OCI-LY7 (cell line): ENCODE data around the gene E2F8. TPM values are rescaled to one million over a fixed set of nuclear protein-coding genes. Genes with fewer than 3 reads are reported as not detected.

ENCODE experiments used
- BruUV-seq: library from RNA; stranded (reverse); fragments of 400-500 nt; replicated peaks from 2 replicates; lab custom pipeline; 2021; lab: Mats Ljungman, UMichigan
- CTCF ChIA-PET: fragments of 300-600 bp; sonication (Branson Sonifier 250); formaldehyde crosslinking; loops from one replicate; lab custom pipeline; 2022; ENCODE audit warnings: antibody characterized with exemption; ENCODE audit not compliant: unreplicated experiment; lab: Charles Lee
- POLR2A ChIA-PET: fragments of 300-600 bp; sonication (Branson Sonifier 250); formaldehyde crosslinking; loops from one replicate; lab custom pipeline; 2022; ENCODE audit warnings: antibody characterized with exemption; lab: Charles Lee
- DNase-seq: peaks from one replicate; pipeline ENCODE4 v3.0.0-alpha.2; 2015; ENCODE audit warnings: low spot score
- H2AFZ ChIP-seq: fragments of 200-600 bp; sonication (generic), shearing (Covaris generic); 2 replicates; pipeline ENCODE4 v1.6.1; 2014; ENCODE audit warnings: mild to moderate bottlenecking, antibody characterized with exemption, low read length, moderate library complexity
- H3K27ac ChIP-seq: fragments of 200-600 bp; sonication (generic); 2 replicates; pipeline ENCODE4 v1.5.1; 2014; ENCODE audit warnings: mixed run types, low read depth, mild to moderate bottlenecking, moderate library complexity, low read length, inconsistent platforms; ENCODE audit not compliant: poor library complexity, severe bottlenecking
- H3K36me3 ChIP-seq: fragments of 200-600 bp; sonication (generic); 2 replicates; pipeline ENCODE4 v1.6.1; 2014; ENCODE audit warnings: mild to moderate bottlenecking, antibody characterized with exemption, low read length, moderate library complexity, mixed read lengths; ENCODE audit not compliant: insufficient read depth
- H3K4me1 ChIP-seq: fragments of 200-600 bp; sonication (generic); 2 replicates; pipeline ENCODE4 v1.5.1; 2014; ENCODE audit warnings: mild to moderate bottlenecking, low read length; ENCODE audit not compliant: insufficient read depth, poor library complexity, severe bottlenecking
- H3K4me2 ChIP-seq: fragments of 200-600 bp; sonication (generic); 2 replicates; pipeline ENCODE4 v1.6.1; 2014; ENCODE audit warnings: mild to moderate bottlenecking, low read length
- H3K4me3 ChIP-seq: fragments of 200-600 bp; sonication (generic); 2 replicates; pipeline ENCODE4 v1.5.1; 2014; ENCODE audit warnings: mild to moderate bottlenecking, low read depth, low read length; ENCODE audit not compliant: poor library complexity, severe bottlenecking
- H3K79me2 ChIP-seq: fragments of 200-600 bp; sonication (generic); 2 replicates; pipeline ENCODE4 v1.6.1; 2016; ENCODE audit warnings: low read depth, mild to moderate bottlenecking, low read length, moderate library complexity, mixed read lengths; ENCODE audit not compliant: insufficient read depth
- H3K9me2 ChIP-seq: fragments of 200-600 bp; sonication (generic); 2 replicates; pipeline ENCODE4 v1.6.1; 2016; ENCODE audit warnings: mild to moderate bottlenecking, low read length, mixed read lengths; ENCODE audit not compliant: insufficient read depth
- H3K9me3 ChIP-seq: fragments of 200-600 bp; sonication (generic); 2 replicates; pipeline ENCODE4 v1.6.1; 2014; ENCODE audit warnings: mild to moderate bottlenecking, mixed run types, low read length, mixed read lengths
- H4K20me1 ChIP-seq: fragments of 200-600 bp; sonication (generic); 2 replicates; pipeline ENCODE4 v1.6.1; 2014; ENCODE audit warnings: mild to moderate bottlenecking, antibody characterized with exemption, low read length, moderate library complexity, mixed read lengths; ENCODE audit not compliant: insufficient read depth
- CTCF ChIP-seq: fragments of 200-600 bp; sonication (generic); conservative IDR thresholded peaks from 2 replicates; pipeline ENCODE4 v1.5.1; 2014; ENCODE audit warnings: mild to moderate bottlenecking, antibody characterized with exemption, low read length, moderate library complexity, mixed read lengths
- EZH2phosphoT487 ChIP-seq: fragments of 200-600 bp; sonication (generic); IDR thresholded peaks from 2 replicates; pipeline ENCODE4 v1.6.1; 2018; ENCODE audit warnings: low read depth, borderline replicate concordance, mild to moderate bottlenecking, mixed run types, antibody characterized with exemption, low read length, moderate library complexity, mixed read lengths
- intact Hi-C: fragments of 100-400 bp; cut with micrococcal nuclease; formaldehyde crosslinking; loops from one replicate; pipeline ENCODE4 v1.10.0; 2022; ENCODE audit not compliant: unreplicated experiment
- total RNA-seq, 2 experiments: library from RNA; depleted of rRNA in 1 of 2; stranded (reverse); fragments of >200 nt in 1 of 2; shearing (Covaris generic) in 1 of 2; gene quantifications; 2 replicates each; pipeline ENCODE4 v1.2.3, GENCODE V29; 2014 to 2022

The E2F8 gene
- total RNA-seq, 2 experiments from 2014 or later, result 29.3 to 55.7 TPM

GRCh38 chr11:19232910-19233503, 7.7 kb downstream of the E2F8 start:
- ChIA-PET CTCF (no interaction called here), POLR2A (interaction anchor here (1.3 to 1.6 kb wide), 2 partner anchors 10 to 15 kb away, joined by 3 to 4 read pairs; no protein-coding TSS in a partner anchor)
- peaks cover 26% of the 10 kb centered on the region for H3K79me2 ChIP-seq
- intact Hi-C loops, result no loop called here
- DNase-seq, result no peak
- H3K36me3 ChIP-seq, result peaks cover 100% of the 10 kb centered on the region
- no peak overlapping the region for H3K27ac ChIP-seq
- TF ChIP-seq EZH2phosphoT487 (no peak), CTCF (no peak)
- no peaks in the 10 kb centered on the region for H3K9me2 ChIP-seq
- BruUV-seq, result no TSS peak
- no peaks in the 10 kb centered on the region for H3K9me3 ChIP-seq
- no peak overlapping the region for H3K4me3 ChIP-seq
- H3K4me2 ChIP-seq, result no peak overlapping the region
- H3K4me1 ChIP-seq, result peaks cover 3% of the 10 kb centered on the region
- no peaks in the 10 kb centered on the region for H4K20me1 ChIP-seq
- no peak overlapping the region for H2AFZ ChIP-seq

GRCh38 chr11:19229671-19230070, 11.1 kb downstream of the E2F8 start:
- TF ChIP-seq EZH2phosphoT487 (no peak), CTCF (no peak)
- CTCF ChIA-PET, result no interaction called here
- peaks cover 5% of the 10 kb centered on the region; the same call in 1 of the 2 replicates for H3K79me2 ChIP-seq
- no TSS peak for BruUV-seq
- H3K9me2 ChIP-seq, result no peaks in the 10 kb centered on the region
- H3K36me3 ChIP-seq, result peaks cover 100% of the 10 kb centered on the region
- H3K4me2 ChIP-seq, result no peak overlapping the region
- H3K4me3 ChIP-seq, result no peak overlapping the region
- no peak overlapping the region for H2AFZ ChIP-seq
- no peaks in the 10 kb centered on the region for H4K20me1 ChIP-seq
- intact Hi-C loops, result no loop called here
- POLR2A ChIA-PET, result interaction anchor here (0.5 to 0.9 kb wide), 4 partner anchors 9 to 478 kb away, joined by 3 read pairs; no protein-coding TSS in a partner anchor
- no peaks in the 10 kb centered on the region for H3K4me1 ChIP-seq
- no peak overlapping the region for H3K27ac ChIP-seq
- H3K9me3 ChIP-seq, result no peaks in the 10 kb centered on the region
- DNase-seq, result no peak

GRCh38 chr11:19228968-19229367, 11.8 kb downstream of the E2F8 start:
- BruUV-seq, result no TSS peak
- TF ChIP-seq EZH2phosphoT487 (no peak), CTCF (no peak)
- Histone ChIP-seq H3K9me3 (no peaks in the 10 kb centered on the region), H3K27ac (no peak overlapping the region), H2AFZ (no peak overlapping the region), H4K20me1 (no peaks in the 10 kb centered on the region), H3K36me3 (peaks cover 100% of the 10 kb centered on the region), H3K4me1 (no peaks in the 10 kb centered on the region), H3K9me2 (no peaks in the 10 kb centered on the region), H3K4me2 (no peak overlapping the region), H3K79me2 (peaks cover 5% of the 10 kb centered on the region; the same call in 1 of the 2 replicates), H3K4me3 (no peak overlapping the region)
- intact Hi-C loops, result no loop called here
- DNase-seq, result no peak
- POLR2A ChIA-PET, result interaction anchor here (0.5 kb wide), 1 partner anchor 478 kb away, joined by 3 read pairs; no protein-coding TSS in a partner anchor
- CTCF ChIA-PET, result interaction anchor here (0.6 kb wide), 1 partner anchor 49 kb away, joined by 3 read pairs; no protein-coding TSS in a partner anchor
